WTC11 (cell line): ENCODE results near the gene IQGAP3. TPM values are rescaled to one million over a fixed set of nuclear protein-coding genes. Genes with fewer than 3 reads are reported as not detected.

Source experiments
- ATAC-seq: fragments of 200-7000 bp; cut with Tn5 transposase; 2 replicates; pipeline ENCODE4 v1.10.0; 2021; ENCODE audit warnings: mild to moderate bottlenecking, moderate library complexity
- CTCF ChIA-PET: fragments of 300-600 bp; sonication (Branson Sonifier 250); formaldehyde crosslinking; loops from one replicate; lab custom pipeline; 2021; ENCODE audit warnings: antibody characterized with exemption; lab: Charles Lee
- POLR2A ChIA-PET: fragments of 350-600 bp; sonication (Branson Sonifier 250); formaldehyde crosslinking; loops from one replicate; lab custom pipeline; 2021; ENCODE audit warnings: antibody characterized with exemption; lab: Charles Lee
- DNase-seq: peaks from one replicate; pipeline ENCODE4 v3.0.0; 2021; ENCODE audit warnings: low spot score
- H3K27ac Mint-ChIP-seq: 2 replicates; pipeline ENCODE4 v1.8.0; 2021; ENCODE audit warnings: mixed read lengths
- H3K27me3 Mint-ChIP-seq: 2 replicates; pipeline ENCODE4 v1.8.0; 2021; ENCODE audit warnings: low read depth, mild to moderate bottlenecking, moderate library complexity, mixed read lengths
- H3K36me3 Mint-ChIP-seq: 2 replicates; pipeline ENCODE4 v1.8.0; 2021; ENCODE audit warnings: mixed read lengths
- H3K4me1 Mint-ChIP-seq: 2 replicates; pipeline ENCODE4 v1.8.0; 2022; ENCODE audit warnings: mixed read lengths
- H3K4me3 Mint-ChIP-seq: 2 replicates; pipeline ENCODE4 v1.8.0; 2021; ENCODE audit warnings: mild to moderate bottlenecking, moderate library complexity, mixed read lengths
- H3K9me3 Mint-ChIP-seq: 2 replicates; pipeline ENCODE4 v1.8.0; 2021; ENCODE audit warnings: mixed read lengths
- FOXP1 ChIP-seq: sonication (generic); formaldehyde crosslinking; IDR thresholded peaks from 2 replicates; pipeline ENCODE4 v1.8.0; 2022; ENCODE audit warnings: missing genetic modification reagents, mild to moderate bottlenecking, moderate library complexity, borderline replicate concordance
- MAX ChIP-seq: sonication (generic); formaldehyde crosslinking; IDR thresholded peaks from 2 replicates; pipeline ENCODE4 v1.8.0; 2022; ENCODE audit warnings: mild to moderate bottlenecking, missing genetic modification reagents
- RORB ChIP-seq: fragments of 250-450 bp; sonication (Bioruptor Pico); IDR thresholded peaks from 2 replicates; pipeline ENCODE4 v1.9.0; 2021; ENCODE audit warnings: mild to moderate bottlenecking
- SOX15 ChIP-seq: fragments of 250-450 bp; sonication (Bioruptor Pico); IDR thresholded peaks from 2 replicates; pipeline ENCODE4 v1.9.0; 2021; ENCODE audit warnings: mild to moderate bottlenecking
- SP1 ChIP-seq: sonication (generic); formaldehyde crosslinking; conservative IDR thresholded peaks from 2 replicates; pipeline ENCODE4 v1.8.1; 2022; ENCODE audit warnings: missing genetic modification reagents
- TCF7 ChIP-seq: sonication (generic); formaldehyde crosslinking; IDR thresholded peaks from 2 replicates; pipeline ENCODE4 v1.8.0; 2022; ENCODE audit warnings: mild to moderate bottlenecking, low read depth, missing genetic modification reagents, moderate library complexity
- TEAD1 ChIP-seq: sonication (generic); formaldehyde crosslinking; IDR thresholded peaks from 2 replicates; pipeline ENCODE4 v1.8.0; 2022; ENCODE audit warnings: mild to moderate bottlenecking, missing genetic modification reagents
- ZBTB43 ChIP-seq: sonication (generic); formaldehyde crosslinking; IDR thresholded peaks from 2 replicates; pipeline ENCODE4 v1.8.1; 2023; ENCODE audit warnings: mild to moderate bottlenecking, missing genetic modification reagents
- ZNF263 ChIP-seq: sonication (generic); formaldehyde crosslinking; IDR thresholded peaks from 2 replicates; pipeline ENCODE4 v1.8.1; 2022; ENCODE audit warnings: low read depth, mild to moderate bottlenecking, moderate library complexity, missing genetic modification reagents
- ZNF416 ChIP-seq: fragments of 250-450 bp; sonication (Bioruptor Pico); IDR thresholded peaks from 2 replicates; pipeline ENCODE4 v1.9.0; 2021; ENCODE audit warnings: mild to moderate bottlenecking, inconsistent platforms
- ZNF425 ChIP-seq: fragments of 250-450 bp; sonication (Bioruptor Pico); conservative IDR thresholded peaks from 2 replicates; pipeline ENCODE4 v1.9.0; 2021; ENCODE audit warnings: mild to moderate bottlenecking
- ZNF512 ChIP-seq: sonication (generic); formaldehyde crosslinking; IDR thresholded peaks from 2 replicates; pipeline ENCODE4 v1.8.1; 2022; ENCODE audit warnings: missing genetic modification reagents, borderline replicate concordance
- total RNA-seq: library from RNA; stranded (reverse); gene quantifications from 3 replicates; pipeline ENCODE4 v1.2.3, GENCODE V29; 2021
- TF ChIP-seq, protein P1 (sequence below): sonication (generic); formaldehyde crosslinking; IDR thresholded peaks from 2 replicates; pipeline ENCODE4 v1.8.0; 2023; ENCODE audit warnings: missing genetic modification reagents
- TF ChIP-seq, protein P2 (sequence below): sonication (generic); formaldehyde crosslinking; IDR thresholded peaks from 2 replicates; pipeline ENCODE4 v1.8.1; 2023; ENCODE audit warnings: mild to moderate bottlenecking, missing genetic modification reagents, borderline replicate concordance

The IQGAP3 gene
- total RNA-seq, 1 experiment from 2014 or later, result 33.3 TPM

- TF ChIP-seq ZNF425 (no peak), SOX15 (CRISPR knock-in tag) (no peak), MAX (CRISPR knock-in tag) (no peak), SP1 (CRISPR knock-in tag) (no peak), ZNF263 (CRISPR knock-in tag) (no peak)
- TF ChIP-seq, protein P1, sequence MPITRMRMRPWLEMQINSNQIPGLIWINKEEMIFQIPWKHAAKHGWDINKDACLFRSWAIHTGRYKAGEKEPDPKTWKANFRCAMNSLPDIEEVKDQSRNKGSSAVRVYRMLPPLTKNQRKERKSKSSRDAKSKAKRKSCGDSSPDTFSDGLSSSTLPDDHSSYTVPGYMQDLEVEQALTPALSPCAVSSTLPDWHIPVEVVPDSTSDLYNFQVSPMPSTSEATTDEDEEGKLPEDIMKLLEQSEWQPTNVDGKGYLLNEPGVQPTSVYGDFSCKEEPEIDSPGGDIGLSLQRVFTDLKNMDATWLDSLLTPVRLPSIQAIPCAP (CRISPR knock-in tag), result no peak
Measured at GRCh38 chr1:156560585-156561163, 11.7 kb downstream of the IQGAP3 start (continued).

GRCh38 chr1:156559797-156560385, 12.5 kb downstream of the IQGAP3 start:
- ChIA-PET POLR2A (no interaction called here), CTCF (no interaction called here)
- ATAC-seq (no peak), DNase-seq (no peak)
- Mint-ChIP-seq H3K4me3 (no peak overlapping the region), H3K9me3 (no peaks in the 10 kb centered on the region), H3K4me1 (no peaks in the 10 kb centered on the region), H3K27me3 (no peaks in the 10 kb centered on the region), H3K27ac (no peak overlapping the region), H3K36me3 (peaks cover 42% of the 10 kb centered on the region)
- TF ChIP-seq, protein P2, sequence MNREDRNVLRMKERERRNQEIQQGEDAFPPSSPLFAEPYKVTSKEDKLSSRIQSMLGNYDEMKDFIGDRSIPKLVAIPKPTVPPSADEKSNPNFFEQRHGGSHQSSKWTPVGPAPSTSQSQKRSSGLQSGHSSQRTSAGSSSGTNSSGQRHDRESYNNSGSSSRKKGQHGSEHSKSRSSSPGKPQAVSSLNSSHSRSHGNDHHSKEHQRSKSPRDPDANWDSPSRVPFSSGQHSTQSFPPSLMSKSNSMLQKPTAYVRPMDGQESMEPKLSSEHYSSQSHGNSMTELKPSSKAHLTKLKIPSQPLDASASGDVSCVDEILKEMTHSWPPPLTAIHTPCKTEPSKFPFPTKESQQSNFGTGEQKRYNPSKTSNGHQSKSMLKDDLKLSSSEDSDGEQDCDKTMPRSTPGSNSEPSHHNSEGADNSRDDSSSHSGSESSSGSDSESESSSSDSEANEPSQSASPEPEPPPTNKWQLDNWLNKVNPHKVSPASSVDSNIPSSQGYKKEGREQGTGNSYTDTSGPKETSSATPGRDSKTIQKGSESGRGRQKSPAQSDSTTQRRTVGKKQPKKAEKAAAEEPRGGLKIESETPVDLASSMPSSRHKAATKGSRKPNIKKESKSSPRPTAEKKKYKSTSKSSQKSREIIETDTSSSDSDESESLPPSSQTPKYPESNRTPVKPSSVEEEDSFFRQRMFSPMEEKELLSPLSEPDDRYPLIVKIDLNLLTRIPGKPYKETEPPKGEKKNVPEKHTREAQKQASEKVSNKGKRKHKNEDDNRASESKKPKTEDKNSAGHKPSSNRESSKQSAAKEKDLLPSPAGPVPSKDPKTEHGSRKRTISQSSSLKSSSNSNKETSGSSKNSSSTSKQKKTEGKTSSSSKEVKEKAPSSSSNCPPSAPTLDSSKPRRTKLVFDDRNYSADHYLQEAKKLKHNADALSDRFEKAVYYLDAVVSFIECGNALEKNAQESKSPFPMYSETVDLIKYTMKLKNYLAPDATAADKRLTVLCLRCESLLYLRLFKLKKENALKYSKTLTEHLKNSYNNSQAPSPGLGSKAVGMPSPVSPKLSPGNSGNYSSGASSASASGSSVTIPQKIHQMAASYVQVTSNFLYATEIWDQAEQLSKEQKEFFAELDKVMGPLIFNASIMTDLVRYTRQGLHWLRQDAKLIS (CRISPR knock-in tag), result no peak
- TF ChIP-seq ZBTB43 (no peak), FOXP1 (no peak), SOX15 (CRISPR knock-in tag) (no peak), ZNF416 (CRISPR knock-in tag) (no peak), TEAD1 (CRISPR knock-in tag) (no peak), RORB (CRISPR knock-in tag) (no peak), ZNF512 (CRISPR knock-in tag) (no peak), TCF7 (CRISPR knock-in tag) (no peak)
